DMS114 treated with DMSO at 0.1 percent for 48 hours (cell line): ENCODE measurements around the gene DLST.

ENCODE experiments used
- DNase-seq: peaks from one replicate; lab custom pipeline; 2025; ENCODE audit not compliant: unreplicated experiment; lab: John Stamatoyannopoulos, UW

The DLST gene

DNA sequence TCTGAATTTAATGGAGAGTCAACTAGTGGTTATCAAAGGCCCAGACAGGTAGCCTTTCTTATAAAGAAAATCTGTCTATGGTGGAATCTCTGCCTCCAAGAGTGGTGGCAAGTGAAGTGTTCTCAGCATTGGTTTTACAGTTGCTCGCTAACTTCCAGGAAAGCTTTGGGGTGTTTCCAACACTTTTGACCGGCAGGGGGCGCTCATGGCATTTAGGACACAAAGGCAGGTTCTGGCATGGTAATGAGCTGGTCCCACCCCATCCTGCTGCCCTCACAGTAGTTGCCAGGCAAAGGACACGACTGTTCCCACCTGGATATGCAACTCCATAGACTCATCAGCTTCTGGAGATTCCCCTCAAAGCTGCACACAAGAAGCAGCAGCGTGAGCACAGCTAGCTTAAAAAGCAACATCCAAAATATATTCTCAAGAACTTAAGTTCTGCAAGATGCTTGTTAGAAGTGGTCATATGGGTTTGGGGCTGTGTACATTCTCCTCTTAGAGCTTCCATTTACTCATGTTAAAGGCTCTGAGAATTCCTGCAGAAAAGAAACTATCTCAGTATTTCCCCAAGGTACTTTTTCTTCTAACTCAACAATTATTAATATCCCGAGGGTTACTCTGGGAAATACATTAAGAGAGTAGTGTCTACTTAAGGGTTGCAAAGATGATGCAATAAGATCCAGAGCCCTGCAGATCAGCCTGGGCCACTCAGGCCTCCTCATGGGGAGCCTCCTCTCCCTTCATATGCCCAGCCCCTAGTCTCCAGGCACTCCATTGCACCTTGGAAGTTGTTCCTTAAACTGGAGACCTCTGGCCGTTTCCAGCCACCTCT is 20.6 kb upstream of the DLST start:
- peak; percentile 42 for DNase-seq

- no peak for DNase-seq
Measured at GRCh38 chr14:74861734-74862090, 20.0 kb upstream of the DLST start.

DNA sequence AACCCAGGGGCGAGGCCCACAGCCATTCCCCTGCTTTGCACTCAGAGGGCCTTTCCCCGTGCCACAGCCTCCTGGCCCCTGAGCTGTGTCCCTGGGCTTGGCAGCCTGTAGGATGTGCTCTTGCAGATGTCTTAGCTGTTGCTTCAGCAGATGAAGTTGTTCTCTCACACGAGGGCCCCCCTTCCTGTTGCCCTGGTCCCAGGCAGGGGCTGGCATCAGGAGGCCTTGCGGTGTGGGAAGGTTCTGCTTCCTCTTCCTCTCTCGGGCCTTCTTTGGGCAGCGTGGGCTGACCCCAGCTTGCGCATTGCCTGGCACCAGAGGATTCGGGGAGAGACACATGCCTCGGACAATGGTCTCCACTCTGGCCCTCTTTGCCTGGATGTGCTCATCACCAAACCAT is 18.4 kb upstream of the DLST start:
- DNase-seq: no peak

DNA sequence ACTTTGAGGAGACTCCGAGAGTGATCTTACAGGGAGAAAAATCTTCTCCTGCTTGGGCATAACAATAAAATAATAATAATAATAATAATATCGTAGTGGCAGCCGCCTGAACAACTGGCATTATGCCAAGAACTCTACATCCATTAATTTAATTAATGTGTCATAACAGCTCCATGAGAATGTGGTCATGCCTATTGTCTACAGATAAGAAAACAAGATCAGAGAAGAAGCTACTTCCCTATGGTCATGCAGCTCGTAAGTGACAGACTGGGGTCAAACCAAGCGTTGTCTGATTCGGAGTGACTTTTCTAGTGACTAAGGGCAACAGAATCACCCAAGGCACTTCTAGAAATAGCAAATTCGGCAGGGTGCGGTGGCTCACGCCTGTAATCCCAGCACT is 17.5 kb upstream of the DLST start:
- no peak for DNase-seq

GRCh38 chr14:74865156-74865555 is 16.6 kb upstream of the DLST start:
- DNase-seq: no peak

- DNase-seq: no peak
Measured at GRCh38 chr14:74866708-74867389, 14.9 kb upstream of the DLST start.

GRCh38 chr14:74867673-74868072 is 14.0 kb upstream of the DLST start:
- DNase-seq: no peak

DNA sequence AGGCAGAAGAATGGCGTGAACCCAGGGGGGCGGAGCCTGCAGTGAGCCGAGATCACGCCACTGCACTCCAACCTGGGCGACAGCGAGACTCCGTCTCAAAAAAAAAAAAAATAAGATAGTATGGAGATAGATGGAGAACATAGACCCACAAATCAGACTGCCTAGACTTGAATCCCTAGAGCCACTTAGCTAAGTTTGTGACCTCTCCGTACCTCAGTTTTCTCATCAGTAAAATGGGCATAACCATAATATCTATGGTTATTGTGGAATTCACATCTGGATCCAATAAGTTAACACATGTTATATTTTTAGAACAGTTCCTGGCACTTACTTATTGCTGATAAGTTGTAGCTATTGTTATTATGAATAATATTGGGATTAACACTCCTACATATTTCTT is 13.0 kb upstream of the DLST start:
- DNase-seq: no peak

GRCh38 chr14:74871819-74872218 is 9.9 kb upstream of the DLST start:
- DNase-seq: no peak

DNA sequence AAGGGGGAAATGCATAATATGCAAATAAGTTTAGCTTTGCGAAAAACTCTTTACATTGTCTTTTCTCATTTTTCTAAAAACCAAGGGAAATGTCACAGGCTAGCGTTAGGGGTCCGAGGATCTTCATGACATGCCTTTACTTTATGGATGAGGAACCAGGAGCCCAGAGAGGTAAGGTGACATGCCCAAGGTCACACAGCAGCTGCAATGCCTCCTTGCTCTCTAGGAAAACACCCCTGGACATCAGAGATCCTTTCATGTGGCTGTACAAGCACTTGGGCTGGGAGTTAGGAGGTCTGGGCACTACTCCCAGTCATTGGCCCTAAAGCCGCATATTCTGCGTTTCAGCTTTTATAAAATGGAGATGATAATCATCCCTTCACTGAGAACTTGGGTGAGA is 6.5 kb upstream of the DLST start:
- no peak for DNase-seq

DNA sequence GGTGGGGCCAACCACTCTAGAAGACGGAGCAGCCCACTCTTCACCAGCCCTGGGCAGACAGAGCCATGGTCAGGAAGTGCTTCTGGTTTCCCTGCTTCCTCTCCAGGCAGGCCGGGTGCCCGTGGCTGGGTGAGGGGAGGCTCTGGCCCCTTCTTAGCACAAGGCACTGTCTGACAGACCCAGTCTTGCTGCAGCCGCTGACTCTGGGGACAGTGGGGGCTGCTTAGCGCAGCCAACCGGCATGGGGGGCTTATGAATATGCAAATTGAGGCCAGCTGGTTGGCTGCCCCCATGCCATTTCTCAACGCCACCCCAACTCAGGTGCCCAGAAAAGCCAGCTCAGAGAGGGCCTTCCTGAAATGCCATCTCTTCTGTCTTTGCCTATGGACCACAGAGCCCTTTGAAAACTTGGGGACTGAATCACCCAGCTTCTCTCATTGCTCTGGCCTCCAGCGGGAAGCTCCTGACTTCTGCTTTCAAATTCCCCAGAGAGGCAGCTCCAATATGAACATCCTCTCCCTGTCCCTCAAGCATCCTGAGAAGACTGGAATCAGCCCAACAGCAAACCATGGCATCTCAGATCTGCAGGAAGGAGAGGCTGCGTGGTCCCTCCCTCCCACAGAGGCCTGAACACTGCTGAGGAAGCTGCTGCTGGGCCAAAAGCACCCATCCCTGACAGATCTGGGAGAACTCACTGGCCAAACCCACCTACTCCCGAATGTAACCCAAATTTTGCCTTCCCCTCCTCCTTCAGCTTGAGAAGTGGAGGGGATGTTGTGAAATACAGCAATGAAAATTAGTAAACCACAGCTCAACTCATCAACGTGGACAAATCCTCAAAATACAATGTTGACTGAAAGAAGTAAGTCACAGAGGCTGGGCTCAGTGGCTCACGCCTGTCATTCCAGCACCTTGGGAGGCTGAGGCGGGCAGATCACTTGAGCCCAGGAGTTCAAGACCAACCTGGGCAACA is 5.5 kb upstream of the DLST start, which contains the start of gene PROX2:
PROX2 (minus strand) TSS at position 205 of the 973 bp plus-strand sequence. CDS start 12,311 bp downstream, outside the sequence.
- DNase-seq: no peak

- DNase-seq: no peak
Measured at GRCh38 chr14:74879427-74880182, 2.1 kb upstream of the DLST start.

DNA sequence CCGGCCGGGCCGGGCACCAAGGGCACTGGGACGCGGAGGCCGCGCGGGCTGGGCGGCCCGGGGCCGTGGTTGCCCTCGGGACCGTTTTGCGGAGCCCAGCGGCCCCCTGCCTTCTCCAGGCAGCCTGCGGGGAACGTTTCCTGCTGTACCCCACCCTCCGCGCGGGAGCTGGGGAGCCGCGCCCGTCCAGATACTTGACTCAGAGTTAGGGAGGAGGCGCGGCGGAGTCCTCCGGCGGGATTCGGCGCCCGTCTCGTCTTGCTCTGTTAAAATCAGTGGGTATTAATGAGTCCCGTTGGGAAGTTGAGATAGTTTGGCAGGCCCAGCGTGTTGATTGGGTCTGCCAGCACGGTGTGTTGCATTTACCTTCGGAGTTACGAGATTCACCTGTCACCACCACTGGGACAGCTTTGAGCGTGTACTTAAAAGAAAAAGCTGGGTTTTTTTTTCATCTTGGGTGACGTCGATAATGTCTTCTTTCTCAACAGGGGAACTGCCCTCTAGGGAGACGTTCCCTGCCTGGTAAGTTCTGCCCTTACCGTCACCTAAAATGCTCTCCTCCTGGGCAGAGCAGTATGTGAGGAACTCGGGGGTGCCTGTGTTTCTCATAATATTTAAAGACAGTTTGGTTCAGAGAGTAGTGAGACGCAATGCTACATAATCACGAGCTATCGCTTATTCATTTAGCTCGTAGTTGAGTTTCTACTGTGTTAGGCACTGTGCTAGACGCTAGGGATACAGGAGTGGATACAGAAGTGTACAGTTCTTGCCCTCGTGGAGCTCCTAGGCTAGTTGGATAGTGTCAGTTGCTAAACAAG is 596 bp downstream of the DLST start:
- DNase-seq: no peak

- no peak for DNase-seq
Measured at GRCh38 chr14:74886001-74886400, 4.3 kb downstream of the DLST start.

DNA sequence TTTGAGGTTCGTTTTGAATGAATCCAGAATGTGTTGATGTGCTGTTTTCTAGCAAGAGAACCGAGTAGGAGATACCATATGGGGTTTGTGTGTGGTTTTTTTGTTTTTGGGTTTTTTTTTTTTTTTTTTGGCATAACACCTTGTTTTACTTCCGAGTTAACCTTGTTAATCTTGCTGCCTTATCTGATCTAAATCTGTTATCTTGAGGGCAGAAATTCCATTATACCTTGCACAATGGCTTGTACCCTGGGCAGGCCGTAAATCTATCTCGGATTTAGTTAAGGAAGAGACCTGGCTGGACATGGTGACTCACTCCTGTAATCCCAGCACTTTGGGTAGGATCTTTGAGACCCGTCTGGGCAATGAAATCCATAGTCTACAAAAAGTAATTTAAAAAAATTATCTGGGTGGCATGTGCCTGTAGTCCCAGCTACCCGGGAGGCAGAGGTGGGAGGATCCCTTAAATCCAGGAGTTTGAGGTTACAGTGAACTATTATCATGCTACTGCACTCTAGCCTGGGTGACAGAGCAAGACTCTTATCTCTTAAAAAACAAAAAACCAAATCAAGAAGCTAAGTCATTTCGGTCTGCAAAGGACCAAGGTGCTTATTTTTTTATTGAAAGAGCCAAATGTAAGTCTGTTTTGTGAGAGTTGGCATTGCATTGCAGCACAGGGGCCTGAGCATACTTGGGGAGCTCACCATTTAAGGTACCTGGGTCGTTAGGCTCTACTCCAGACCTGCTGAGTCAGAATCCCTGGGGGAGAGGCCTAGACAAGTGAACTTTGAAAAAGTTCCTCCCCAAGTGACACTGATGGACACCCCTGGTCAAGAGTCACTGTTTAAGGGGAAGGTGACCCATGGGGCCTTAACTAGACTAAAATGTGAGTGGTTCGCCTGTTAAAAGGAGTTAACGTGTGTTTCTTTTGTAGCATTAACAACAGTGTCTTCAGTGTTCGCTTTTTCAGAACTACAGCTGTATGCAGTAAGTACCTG is 6.7 kb downstream of the DLST start:
- DNase-seq: no peak

DNA sequence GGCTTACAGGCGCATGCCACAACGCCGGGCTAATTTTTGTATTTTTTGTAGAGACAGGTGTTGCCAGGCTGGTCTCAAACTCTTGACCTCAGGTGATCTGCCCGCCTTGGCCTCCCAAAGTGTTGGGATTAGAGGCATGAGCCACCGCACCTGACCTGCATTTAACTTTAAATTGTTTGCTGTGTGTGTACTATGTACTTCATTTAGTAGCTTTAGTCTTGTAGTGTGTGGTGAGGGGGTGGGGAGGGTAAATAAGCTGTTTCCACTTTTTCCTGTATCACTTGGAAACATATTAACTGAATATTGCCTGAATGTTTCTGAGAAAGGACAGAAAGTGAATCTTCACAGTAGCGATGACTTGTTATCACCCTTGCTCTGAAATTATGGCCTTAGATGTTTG is 8.5 kb downstream of the DLST start:
- no peak for DNase-seq

DNA sequence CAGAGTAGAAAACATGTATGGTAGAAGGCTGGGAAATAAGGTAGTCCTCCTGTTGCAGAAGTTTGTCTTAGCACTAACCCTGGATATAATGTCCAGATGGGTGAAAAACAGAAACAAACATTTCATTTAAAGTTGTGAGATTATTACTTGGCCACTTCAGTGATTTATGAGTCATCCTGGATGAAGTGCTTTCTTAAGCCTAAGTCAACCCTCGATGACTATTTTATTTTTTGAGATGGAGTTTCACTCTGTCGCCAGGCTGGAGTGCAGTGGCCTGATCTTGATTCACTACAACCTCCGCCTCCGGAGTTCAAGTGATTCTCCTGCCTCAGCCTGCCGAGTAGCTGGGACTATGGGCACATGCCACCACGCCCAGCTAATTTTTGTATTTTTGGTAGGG is 10.2 kb downstream of the DLST start:
- no peak for DNase-seq

GRCh38 chr14:74892745-74893144 is 11.0 kb downstream of the DLST start:
- DNase-seq: no peak
